Astrocyte of the spinal cord (primary cell): ENCODE data around the gene SHC1.

ENCODE experiments used
- DNase-seq: peaks from one replicate; pipeline ENCODE4 v3.0.0; 2011; ENCODE audit warnings: low read depth, low spot score
- H3K4me3 ChIP-seq: 2 replicates; pipeline ENCODE4 v1.5.1; 2011; ENCODE audit warnings: low read depth, mild to moderate bottlenecking, low read length, moderate library complexity
- CTCF ChIP-seq: IDR thresholded peaks from 2 replicates; pipeline ENCODE4 v1.5.1; 2012; ENCODE audit warnings: low read depth, mild to moderate bottlenecking, low read length, inconsistent platforms
- in situ Hi-C: cut with HindIII; loops from 2 replicates; pipeline ENCODE4 v1.10.0; 2017; ENCODE audit warnings: low sequenced_read_pairs

SHC1 gene

GRCh38 chr1:155002464-155003226, 32.1 kb upstream of the SHC1 start, which contains the start of gene ZBTB7B:
Gene ZBTB7B (plus strand): TSS chr1:155002802. CDS start chr1:155014661, 11,859 bp downstream.
- no peak for TF ChIP-seq CTCF
- in situ Hi-C loops: no loop called here
- peak; percentile 47 for DNase-seq
- H3K4me3 ChIP-seq: peak within 1 kb of the TSS; percentile 61

DNA sequence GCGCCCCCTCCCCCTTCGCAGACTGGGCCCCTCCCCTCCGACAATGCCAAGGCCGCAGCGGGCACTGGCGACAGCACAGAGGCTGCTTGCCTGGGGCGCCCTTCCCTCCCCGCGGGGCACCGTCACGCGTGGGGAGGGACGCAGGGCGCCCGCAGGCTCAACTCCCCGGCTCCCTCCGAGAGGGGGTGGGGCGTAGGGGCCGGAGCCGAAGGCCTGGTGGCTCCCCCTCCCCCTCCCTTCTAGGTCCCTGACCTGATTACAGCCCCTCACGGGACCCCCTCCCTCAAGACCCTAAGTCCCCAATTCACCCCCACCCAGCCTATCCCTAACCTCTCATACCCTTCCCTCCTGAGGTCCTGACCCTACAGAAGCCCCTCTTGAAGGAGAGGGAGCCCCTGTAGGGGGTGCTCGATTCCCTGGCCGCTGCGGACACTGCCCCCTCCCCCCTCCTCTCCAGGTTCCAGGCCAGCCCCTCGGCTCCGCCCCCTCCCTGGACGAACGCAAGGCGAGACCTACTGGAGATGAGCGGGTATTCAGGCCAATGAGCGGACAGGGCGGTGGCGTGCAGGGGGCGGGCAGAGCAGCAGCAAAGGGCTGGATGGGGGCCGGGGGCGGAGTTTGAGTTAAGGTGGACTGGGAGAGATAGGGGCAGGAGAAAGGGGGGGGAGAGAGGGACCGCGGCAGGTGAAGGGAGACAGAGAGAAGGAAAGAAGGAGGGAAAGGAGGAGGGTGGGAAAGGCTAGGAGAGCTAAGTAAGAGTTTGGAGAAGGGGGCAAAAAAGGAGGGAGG, 31.3 kb upstream of the SHC1 start:
- DNase-seq: peak; percentile 99
- H3K4me3 ChIP-seq: peak overlapping the region; percentile 61
- peak; percentile 66 for TF ChIP-seq CTCF
- in situ Hi-C loops: no loop called here

DNA sequence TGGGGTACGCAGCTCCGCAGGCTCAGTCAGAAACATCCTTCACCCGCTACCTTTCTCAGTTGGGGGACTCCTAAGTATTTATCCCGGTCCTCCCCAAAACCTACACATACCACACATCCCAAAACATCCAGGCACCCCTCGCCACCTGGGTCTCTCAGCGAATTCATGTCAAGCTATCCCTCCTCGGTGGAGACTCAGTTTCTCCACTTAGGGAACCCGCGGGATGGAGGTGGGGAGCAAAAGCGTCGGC, 30.8 kb upstream of the SHC1 start:
- in situ Hi-C loops: no loop called here
- no peak for DNase-seq
- H3K4me3 ChIP-seq: peak overlapping the region; percentile 61
- TF ChIP-seq CTCF: no peak

DNA sequence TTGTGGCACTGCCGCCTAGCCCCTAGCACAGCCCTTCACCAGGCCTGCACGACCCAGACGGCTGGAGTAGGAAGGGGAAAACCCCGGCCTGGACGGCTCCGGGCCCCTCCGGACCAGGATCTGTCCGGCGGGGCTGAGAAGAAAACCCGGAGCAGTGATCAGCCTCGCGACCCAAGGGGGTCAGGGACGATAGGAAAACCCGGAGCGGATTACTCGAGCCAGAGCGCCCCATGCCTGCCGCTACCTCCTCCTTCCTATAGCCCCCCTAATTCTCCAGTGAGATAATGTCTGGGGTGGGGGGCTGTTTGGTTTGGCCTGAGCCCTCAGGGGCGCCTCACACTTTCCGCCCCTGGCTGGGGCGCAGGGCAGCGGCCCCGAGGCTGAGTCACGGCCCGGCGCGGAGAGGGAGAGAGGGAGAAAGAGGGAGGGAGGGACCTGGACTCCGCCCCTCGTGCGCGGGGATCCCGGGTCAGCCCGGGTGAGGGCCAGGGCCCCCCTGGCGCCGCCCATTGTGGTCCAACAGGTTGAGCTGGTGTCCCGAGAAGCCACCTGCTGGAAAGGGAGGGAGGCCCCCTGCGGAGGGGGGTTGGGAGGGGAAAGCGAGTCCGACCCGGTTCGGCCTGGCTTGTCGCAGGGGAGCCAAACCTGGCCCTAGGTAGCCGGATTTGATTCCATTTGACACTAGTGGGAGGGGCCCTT, 30.3 kb upstream of the SHC1 start:
- no peak for TF ChIP-seq CTCF
- peak overlapping the region; percentile 61 for H3K4me3 ChIP-seq
- in situ Hi-C loops: no loop called here
- DNase-seq: peak; percentile 93

- no peak for TF ChIP-seq CTCF
- DNase-seq: no peak
- in situ Hi-C loops: no loop called here
- peak overlapping the region; percentile 61 for H3K4me3 ChIP-seq
Measured at GRCh38 chr1:155000411-155000725, 29.8 kb upstream of the SHC1 start.

DNA sequence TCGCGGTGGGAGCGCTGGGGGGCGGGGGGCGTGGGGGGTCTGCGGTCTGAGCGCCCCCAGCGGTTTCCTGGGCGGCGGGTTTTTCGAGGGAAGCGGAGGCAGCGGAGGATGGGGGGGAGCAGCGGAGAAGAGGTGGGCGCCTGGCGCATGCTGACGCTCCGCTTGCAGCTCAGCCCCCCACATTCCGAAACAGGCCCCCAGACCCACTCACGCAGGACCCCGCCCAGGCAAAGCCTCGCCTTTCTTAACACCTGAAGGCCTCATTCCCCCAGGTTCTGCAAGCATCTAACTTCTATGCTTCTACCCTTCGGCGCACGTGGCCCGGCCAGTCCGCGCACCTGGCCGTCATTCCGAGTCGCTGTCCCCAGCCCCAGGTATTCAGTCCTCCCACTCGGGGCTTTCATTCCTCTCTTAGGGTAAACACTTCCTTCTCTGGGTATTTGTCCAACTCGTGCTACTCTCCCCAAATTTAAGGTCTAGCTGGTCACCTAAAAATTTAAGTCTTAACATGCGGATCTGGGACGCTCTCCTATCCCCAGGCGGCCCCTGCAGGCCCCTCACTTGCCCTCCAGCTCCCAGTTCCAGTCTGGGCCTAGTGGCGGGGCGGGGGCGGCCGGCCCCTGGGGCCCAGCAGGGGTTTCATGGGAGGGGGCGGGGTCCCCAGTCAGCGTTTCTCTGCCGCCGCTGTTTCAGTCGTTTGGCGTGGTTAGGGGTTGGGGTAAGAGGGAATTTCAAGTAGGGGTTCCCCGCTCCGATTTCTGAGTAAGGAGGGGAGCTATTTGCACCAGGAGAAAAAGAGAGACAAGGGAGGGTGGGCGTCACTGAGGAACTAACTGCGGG, 29.2 kb upstream of the SHC1 start:
- no peak for TF ChIP-seq CTCF
- DNase-seq: no peak
- in situ Hi-C loops: no loop called here
- peak overlapping the region; percentile 61 for H3K4me3 ChIP-seq
